ENCODE measurements around the gene KDM8.

The KDM8 gene

GRCh38 chr16:27168790-27169189, 34.5 kb upstream of the KDM8 start:
- H3F3A ChIP-seq (ENCODE audit: low read depth): peaks cover 10% of the 10 kb centered on the region
- peaks cover 39% of the 10 kb centered on the region for H3K4me1 ChIP-seq (ENCODE audit: insufficient read depth, low read length, poor library complexity, severe bottlenecking)
- H3K36me3 ChIP-seq (ENCODE audit: insufficient read depth, low read length): no peaks in the 10 kb centered on the region
- H3K9ac ChIP-seq (ENCODE audit: low read depth, low read length, poor library complexity, severe bottlenecking): no peak overlapping the region
- peak overlapping the region; percentile 7 for H3K4me2 ChIP-seq (ENCODE audit: low read depth, low read length, poor library complexity, severe bottlenecking)
- no peak for TF ChIP-seq EZH2phosphoT487 (IDR thresholded peaks at IDR 0.05; ENCODE audit: borderline replicate concordance)
- TF ChIP-seq, protein P1, sequence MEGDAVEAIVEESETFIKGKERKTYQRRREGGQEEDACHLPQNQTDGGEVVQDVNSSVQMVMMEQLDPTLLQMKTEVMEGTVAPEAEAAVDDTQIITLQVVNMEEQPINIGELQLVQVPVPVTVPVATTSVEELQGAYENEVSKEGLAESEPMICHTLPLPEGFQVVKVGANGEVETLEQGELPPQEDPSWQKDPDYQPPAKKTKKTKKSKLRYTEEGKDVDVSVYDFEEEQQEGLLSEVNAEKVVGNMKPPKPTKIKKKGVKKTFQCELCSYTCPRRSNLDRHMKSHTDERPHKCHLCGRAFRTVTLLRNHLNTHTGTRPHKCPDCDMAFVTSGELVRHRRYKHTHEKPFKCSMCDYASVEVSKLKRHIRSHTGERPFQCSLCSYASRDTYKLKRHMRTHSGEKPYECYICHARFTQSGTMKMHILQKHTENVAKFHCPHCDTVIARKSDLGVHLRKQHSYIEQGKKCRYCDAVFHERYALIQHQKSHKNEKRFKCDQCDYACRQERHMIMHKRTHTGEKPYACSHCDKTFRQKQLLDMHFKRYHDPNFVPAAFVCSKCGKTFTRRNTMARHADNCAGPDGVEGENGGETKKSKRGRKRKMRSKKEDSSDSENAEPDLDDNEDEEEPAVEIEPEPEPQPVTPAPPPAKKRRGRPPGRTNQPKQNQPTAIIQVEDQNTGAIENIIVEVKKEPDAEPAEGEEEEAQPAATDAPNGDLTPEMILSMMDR (conservative IDR thresholded peaks at IDR 0.05; ENCODE audit: low read length): no peak
- H3K4me3 ChIP-seq (ENCODE audit: low read length, poor library complexity, severe bottlenecking): no peak overlapping the region
- no peaks in the 10 kb centered on the region for H3K79me2 ChIP-seq (ENCODE audit: insufficient read depth, low read length)
- no peaks in the 10 kb centered on the region for H3K27me3 ChIP-seq (ENCODE audit: insufficient read depth, low read length, poor library complexity, severe bottlenecking)
- H4K20me1 ChIP-seq (ENCODE audit: insufficient read depth, low read length, poor library complexity, severe bottlenecking): no peaks in the 10 kb centered on the region
- no peak overlapping the region for H2AFZ ChIP-seq (ENCODE audit: low read length)
- H3K9me2 ChIP-seq (replicated peaks; ENCODE audit: low read depth, low read length): no peaks in the 10 kb centered on the region
- 0 out of 2 replicates have a peak, but pooled peaks cover under 1% of the 10 kb centered on the region for H3K9me3 ChIP-seq (ENCODE audit: insufficient read depth, low read depth, low read length)

GRCh38 chr16:27169511-27170071, 33.7 kb upstream of the KDM8 start:
- H2AFZ ChIP-seq (ENCODE audit: low read length): no peak overlapping the region
- H3K36me3 ChIP-seq (ENCODE audit: insufficient read depth, low read length): no peaks in the 10 kb centered on the region
- H3K9ac ChIP-seq (ENCODE audit: low read depth, low read length, poor library complexity, severe bottlenecking): no peak overlapping the region
- no peaks in the 10 kb centered on the region for H3K9me2 ChIP-seq (replicated peaks; ENCODE audit: low read depth, low read length)
- peaks cover 15% of the 10 kb centered on the region for H3F3A ChIP-seq (ENCODE audit: low read depth)
- H3K4me2 ChIP-seq (ENCODE audit: low read depth, low read length, poor library complexity, severe bottlenecking): peak overlapping the region; percentile 7
- no peaks in the 10 kb centered on the region for H4K20me1 ChIP-seq (ENCODE audit: insufficient read depth, low read length, poor library complexity, severe bottlenecking)
- H3K79me2 ChIP-seq (ENCODE audit: insufficient read depth, low read length): no peaks in the 10 kb centered on the region
- no peak; the same call in 1 of the 2 replicates for TF ChIP-seq EZH2phosphoT487 (IDR thresholded peaks at IDR 0.05; ENCODE audit: borderline replicate concordance)
- TF ChIP-seq, protein P1 (conservative IDR thresholded peaks at IDR 0.05; ENCODE audit: low read length): peak; percentile 61
- no peaks in the 10 kb centered on the region for H3K27me3 ChIP-seq (ENCODE audit: insufficient read depth, low read length, poor library complexity, severe bottlenecking)
- H3K9me3 ChIP-seq (ENCODE audit: insufficient read depth, low read depth, low read length): no peaks in the 10 kb centered on the region
- no peak overlapping the region for H3K4me3 ChIP-seq (ENCODE audit: low read length, poor library complexity, severe bottlenecking)
- H3K4me1 ChIP-seq (ENCODE audit: insufficient read depth, low read length, poor library complexity, severe bottlenecking): peaks cover 45% of the 10 kb centered on the region

DNA sequence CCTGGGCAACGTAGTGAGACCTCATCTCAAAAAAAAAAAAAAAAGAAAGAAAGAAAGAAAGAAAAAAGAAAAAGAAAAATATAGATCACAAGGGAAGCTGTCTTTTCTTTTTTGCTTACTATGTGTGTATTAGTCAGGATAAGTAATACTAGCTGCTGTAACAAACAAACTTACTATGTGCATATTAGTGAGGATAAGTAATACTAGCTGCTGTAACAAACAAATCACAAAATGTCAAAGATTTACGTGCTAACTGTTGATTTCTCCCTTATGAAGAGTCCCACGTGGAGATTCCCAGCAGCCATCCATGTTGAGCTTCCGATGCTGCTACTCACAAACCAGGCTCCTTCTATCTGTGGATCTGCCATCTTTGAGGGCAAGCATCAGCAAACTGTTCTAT, 31.7 kb upstream of the KDM8 start:
- TF ChIP-seq, protein P1 (conservative IDR thresholded peaks at IDR 0.05; ENCODE audit: low read length): no peak
- no peak for TF ChIP-seq EZH2phosphoT487 (IDR thresholded peaks at IDR 0.05; ENCODE audit: borderline replicate concordance)
- Histone ChIP-seq H3K27me3 (ENCODE audit: insufficient read depth, low read length, poor library complexity, severe bottlenecking) (no peaks in the 10 kb centered on the region), H3K4me3 (ENCODE audit: low read length, poor library complexity, severe bottlenecking) (no peak overlapping the region), H3K4me2 (ENCODE audit: low read depth, low read length, poor library complexity, severe bottlenecking) (no peak overlapping the region), H3K4me1 (ENCODE audit: insufficient read depth, low read length, poor library complexity, severe bottlenecking) (peaks cover 64% of the 10 kb centered on the region), H3F3A (ENCODE audit: low read depth) (peaks cover 19% of the 10 kb centered on the region), H3K9ac (ENCODE audit: low read depth, low read length, poor library complexity, severe bottlenecking) (no peak overlapping the region), H2AFZ (ENCODE audit: low read length) (no peak overlapping the region), H4K20me1 (ENCODE audit: insufficient read depth, low read length, poor library complexity, severe bottlenecking) (no peaks in the 10 kb centered on the region), H3K36me3 (ENCODE audit: insufficient read depth, low read length) (no peaks in the 10 kb centered on the region), H3K79me2 (ENCODE audit: insufficient read depth, low read length) (no peaks in the 10 kb centered on the region), H3K9me2 (replicated peaks; ENCODE audit: low read depth, low read length) (no peaks in the 10 kb centered on the region), H3K9me3 (ENCODE audit: insufficient read depth, low read depth, low read length) (no peaks in the 10 kb centered on the region)
